GM06990 (cell line): Measurements from ENCODE around the gene OSM.

Experiments used
- DNase-seq: peaks from one replicate; pipeline ENCODE4 v3.0.0-alpha.2; 2011; ENCODE audit not compliant: insufficient read length; ENCODE audit errors: extremely low read depth
- H3K27me3 ChIP-seq: replicated peaks from 2 replicates; pipeline ENCODE4 v1.6.0; 2011; ENCODE audit warnings: low read length; ENCODE audit not compliant: control insufficient read depth, insufficient read depth
- H3K36me3 ChIP-seq: 2 replicates; pipeline ENCODE4 v1.5.1; 2011; ENCODE audit warnings: low read length; ENCODE audit not compliant: control insufficient read depth, insufficient read depth
- H3K4me3 ChIP-seq: replicated peaks from 2 replicates; pipeline ENCODE4 v1.5.1; 2011; ENCODE audit warnings: low read depth, mild to moderate bottlenecking, control low read depth, low read length
- TF ChIP-seq, protein P1 (sequence below): IDR thresholded peaks from 2 replicates; pipeline ENCODE4 v1.5.1; 2011; ENCODE audit warnings: low read length, control low read depth, mild to moderate bottlenecking, inconsistent platforms; ENCODE audit not compliant: insufficient read depth, poor library complexity, severe bottlenecking

OSM gene

DNA sequence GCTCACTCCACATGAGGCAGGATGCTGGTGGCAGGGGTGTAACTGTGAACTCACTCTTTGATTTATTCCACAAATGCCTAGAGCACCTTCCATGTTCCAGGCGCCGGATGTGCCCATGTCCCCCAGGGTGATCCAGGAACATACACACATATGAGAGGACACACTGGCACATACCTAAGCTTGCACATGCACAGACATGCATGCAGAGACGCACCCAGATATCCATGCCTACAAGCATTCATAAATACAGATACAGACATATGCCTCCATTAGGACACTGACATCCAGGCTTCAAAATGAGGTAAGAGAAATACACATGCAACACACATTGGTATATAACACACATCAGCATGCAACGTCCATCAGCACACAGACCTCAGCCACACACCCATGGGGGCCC is 4.5 kb downstream of the OSM start:
- Histone ChIP-seq H3K27me3 (no peaks in the 10 kb centered on the region), H3K36me3 (no peaks in the 10 kb centered on the region), H3K4me3 (no peak overlapping the region)
- DNase-seq, result no peak
- TF ChIP-seq, protein P1, sequence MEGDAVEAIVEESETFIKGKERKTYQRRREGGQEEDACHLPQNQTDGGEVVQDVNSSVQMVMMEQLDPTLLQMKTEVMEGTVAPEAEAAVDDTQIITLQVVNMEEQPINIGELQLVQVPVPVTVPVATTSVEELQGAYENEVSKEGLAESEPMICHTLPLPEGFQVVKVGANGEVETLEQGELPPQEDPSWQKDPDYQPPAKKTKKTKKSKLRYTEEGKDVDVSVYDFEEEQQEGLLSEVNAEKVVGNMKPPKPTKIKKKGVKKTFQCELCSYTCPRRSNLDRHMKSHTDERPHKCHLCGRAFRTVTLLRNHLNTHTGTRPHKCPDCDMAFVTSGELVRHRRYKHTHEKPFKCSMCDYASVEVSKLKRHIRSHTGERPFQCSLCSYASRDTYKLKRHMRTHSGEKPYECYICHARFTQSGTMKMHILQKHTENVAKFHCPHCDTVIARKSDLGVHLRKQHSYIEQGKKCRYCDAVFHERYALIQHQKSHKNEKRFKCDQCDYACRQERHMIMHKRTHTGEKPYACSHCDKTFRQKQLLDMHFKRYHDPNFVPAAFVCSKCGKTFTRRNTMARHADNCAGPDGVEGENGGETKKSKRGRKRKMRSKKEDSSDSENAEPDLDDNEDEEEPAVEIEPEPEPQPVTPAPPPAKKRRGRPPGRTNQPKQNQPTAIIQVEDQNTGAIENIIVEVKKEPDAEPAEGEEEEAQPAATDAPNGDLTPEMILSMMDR, result no peak

DNA sequence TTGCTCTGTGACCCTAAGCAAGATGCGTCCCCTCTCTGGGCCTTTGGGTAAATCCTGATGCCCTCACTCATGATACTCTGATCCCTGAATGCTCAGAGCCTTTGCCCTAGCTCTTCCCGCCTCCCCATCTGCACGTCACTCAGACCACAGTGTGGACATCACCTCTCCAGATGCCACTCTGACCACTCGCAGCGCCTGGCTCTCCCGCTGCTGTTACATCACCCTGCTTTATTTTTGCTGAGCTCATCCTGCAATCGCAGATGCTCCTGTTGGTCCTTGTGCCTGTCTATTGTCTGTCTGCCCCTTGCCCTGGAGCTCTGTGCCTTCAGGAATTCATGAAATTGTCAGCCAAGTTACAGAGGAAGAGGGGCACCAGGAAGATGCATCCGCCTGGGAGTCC is 5.5 kb downstream of the OSM start:
- Histone ChIP-seq H3K4me3 (no peak overlapping the region), H3K27me3 (no peaks in the 10 kb centered on the region), H3K36me3 (no peaks in the 10 kb centered on the region)
- DNase-seq, result no peak
- TF ChIP-seq, protein P1, result no peak

DNA sequence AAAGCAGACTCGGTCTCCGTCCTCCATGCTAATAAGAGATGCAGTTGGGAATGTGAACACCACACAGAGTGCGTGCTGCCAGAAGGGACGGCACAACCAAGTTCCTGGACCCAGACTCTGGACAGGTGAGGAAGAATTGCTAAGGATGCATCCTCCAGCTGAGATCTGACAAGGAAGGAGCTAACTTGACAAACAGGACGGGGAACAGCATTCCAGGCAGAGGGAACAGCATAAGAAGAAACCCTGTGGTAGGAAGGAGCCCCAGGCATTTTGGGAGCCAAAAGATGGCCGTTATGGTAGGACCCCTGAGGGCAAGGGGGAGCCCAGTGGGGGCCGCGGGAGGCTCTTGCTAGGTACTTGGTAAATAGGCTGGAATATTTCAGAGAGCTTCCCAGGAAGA is 6.0 kb downstream of the OSM start:
- Histone ChIP-seq H3K36me3 (no peaks in the 10 kb centered on the region), H3K4me3 (no peak overlapping the region), H3K27me3 (no peaks in the 10 kb centered on the region)
- TF ChIP-seq, protein P1, result no peak
- no peak for DNase-seq

DNA sequence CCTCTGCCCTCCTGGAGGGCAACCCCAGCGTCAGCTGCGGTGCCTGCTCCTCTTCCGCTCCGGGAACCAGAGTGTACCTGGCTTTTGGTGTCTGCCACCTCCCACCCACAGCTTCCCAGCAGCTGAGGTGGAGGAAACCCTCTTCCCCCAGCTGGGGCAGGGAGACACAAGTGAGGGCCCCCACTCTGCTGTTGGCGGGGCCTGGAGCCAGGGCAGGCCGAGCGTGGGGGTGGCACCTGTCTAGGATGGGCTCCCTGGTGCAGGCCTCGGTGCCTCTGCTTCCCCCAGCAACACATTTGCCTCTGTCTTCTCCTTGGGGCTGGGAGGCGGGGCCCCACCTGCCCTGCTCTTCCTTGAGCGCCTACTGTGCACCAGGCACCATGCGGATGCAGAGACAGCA is 6.4 kb downstream of the OSM start:
- Histone ChIP-seq H3K27me3 (no peaks in the 10 kb centered on the region), H3K4me3 (no peak overlapping the region), H3K36me3 (no peaks in the 10 kb centered on the region)
- DNase-seq, result no peak
- TF ChIP-seq, protein P1, result no peak

DNA sequence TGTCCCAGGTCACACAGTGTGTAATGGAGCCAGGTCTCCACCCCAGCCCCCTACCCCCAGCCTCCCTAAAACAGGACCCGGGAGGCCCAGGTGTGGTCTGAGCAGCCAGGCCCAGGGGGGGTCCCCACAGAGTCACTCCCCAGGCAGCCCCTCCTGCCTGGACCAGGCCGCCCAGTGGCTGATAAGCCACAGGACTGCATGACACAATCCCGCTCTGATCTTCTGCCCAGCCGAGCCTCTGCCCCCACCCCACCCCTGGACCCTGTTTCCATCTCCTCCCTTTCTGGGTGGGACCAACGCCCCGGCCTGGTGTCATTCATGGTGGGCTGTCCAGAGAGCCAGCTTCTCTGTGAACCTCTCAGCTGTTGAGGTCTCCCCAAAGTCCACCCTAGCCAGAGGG is 12.3 kb downstream of the OSM start:
- TF ChIP-seq, protein P1, result no peak
- Histone ChIP-seq H3K27me3 (no peaks in the 10 kb centered on the region), H3K4me3 (no peak overlapping the region), H3K36me3 (no peaks in the 10 kb centered on the region)
- DNase-seq, result no peak

DNA sequence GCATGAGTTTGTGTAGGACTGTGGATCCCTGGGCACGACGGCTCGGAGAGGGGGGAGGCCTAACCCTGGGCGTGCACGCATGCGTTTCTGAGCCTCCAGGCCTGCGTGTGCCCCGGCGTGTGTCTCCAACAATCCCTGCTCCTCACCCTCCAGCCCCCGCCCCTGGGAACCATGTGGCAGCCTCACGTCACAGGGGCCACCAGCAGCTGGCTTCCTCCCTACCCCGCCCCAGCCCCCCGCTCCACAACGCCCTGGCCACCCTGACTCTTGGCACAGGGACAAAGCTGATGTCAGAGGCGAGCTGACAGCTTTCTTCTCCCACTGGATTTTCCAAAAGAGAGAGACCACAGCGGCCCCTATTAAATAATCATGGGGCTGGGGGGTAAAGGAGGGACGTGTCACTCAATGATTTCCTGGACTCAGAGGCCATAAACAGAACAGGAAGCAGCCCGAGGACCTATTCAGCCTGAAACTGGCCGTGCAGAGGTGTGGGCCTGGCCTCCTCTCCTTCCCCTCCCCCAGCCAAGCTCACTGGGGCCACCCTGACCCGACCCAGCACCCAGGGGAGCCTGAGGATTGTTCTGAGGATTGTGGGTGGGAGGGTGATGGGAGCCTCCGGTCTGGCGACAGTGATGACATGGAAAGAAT is 13.3 kb downstream of the OSM start:
- DNase-seq, result no peak
- H3K36me3 ChIP-seq, result no peaks in the 10 kb centered on the region
- H3K4me3 ChIP-seq, result no peak overlapping the region

More for the DNA sequence above, 13.3 kb downstream of the OSM start:
- no peaks in the 10 kb centered on the region for H3K27me3 ChIP-seq
- TF ChIP-seq, protein P1, result no peak
